ENCODE data around the gene ARHGDIB.
A peak's percentile ranks its signal among the peaks of the same experiment; 100 is the strongest.

ARHGDIB gene

DNA sequence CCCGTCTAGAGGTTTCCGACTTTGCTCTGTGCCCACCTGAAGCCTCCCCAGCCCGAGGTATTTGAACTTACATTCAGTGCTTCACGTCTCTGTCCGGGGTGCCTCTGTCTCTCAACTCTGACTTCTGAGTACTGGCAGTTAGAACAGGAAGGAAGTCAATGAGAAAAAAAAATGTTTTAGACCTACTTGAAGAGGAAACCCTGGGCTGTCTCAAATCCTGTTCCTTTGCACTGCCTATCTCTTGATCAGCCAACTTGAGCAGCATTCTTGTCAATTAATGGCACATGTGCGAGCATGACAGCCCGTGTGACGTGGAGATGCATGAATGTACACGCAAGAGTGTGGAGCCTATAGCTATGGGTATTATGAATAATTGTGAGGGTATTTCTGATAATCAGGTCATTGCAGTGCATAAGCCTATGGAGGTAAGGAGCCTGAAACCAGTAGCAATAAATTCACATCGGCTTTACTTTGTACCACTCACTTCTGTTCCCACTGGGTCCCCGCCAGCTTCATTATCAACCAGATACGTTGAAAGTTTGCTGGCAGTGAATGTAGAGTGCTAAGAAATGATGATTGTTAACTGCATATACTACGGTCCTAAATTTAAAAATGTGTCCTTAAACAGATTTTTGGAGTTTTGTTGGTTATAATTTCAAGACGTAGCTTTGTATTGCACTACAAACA is at the start of gene ARHGDIB:
ARHGDIB (minus strand) TSS at position 136 of the 687 bp plus-strand sequence. CDS start 10,889 bp downstream, outside the sequence.
- DNase-seq (ENCODE audit: low read depth in 3 of 3, low spot score in 1 of 3), result peak in 2 of 3 donors; percentile 49 to 56

DNA sequence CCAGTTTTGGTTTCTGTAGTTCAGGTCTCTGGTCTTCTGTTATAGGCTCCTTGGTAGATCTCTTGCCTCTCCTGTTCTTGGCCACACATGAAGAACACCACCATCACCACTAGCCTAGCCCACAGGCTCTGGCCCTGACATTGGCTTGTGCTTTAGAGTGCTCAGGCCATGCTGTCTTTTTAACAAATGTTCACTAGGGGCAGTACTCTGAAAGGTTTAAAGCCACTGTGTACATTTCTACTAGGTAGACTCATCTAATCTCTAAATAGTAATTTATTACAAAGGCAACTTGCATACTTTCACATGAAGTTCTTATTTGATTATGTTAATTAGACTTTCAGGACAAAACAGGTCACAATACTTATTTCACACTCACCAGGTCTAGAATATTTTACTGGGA is 49.8 kb upstream of the ARHGDIB start:
- DNase-seq (ENCODE audit: low read depth in 3 of 3, low spot score in 1 of 3), result no peak

DNA sequence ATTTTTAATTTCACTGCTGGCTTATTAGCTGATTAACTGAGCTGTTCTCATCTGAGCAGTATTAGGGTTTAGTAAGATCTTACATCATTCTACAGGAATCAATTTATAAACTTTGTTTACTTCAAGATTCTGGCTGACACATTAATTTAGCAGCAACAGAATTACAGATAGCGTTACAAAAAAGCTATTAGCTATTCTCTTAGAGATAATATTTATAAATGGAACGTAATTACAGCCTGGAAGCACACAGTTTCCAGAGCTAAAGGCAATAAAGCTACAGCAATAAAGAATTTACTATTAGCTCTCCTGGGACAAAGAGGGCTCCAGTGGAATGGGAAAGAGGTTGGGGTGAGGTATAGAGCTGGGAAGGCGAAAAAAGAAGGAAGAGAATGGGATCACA is 46.1 kb upstream of the ARHGDIB start:
- DNase-seq (ENCODE audit: low read depth in 3 of 3, low spot score in 1 of 3), result no peak

DNA sequence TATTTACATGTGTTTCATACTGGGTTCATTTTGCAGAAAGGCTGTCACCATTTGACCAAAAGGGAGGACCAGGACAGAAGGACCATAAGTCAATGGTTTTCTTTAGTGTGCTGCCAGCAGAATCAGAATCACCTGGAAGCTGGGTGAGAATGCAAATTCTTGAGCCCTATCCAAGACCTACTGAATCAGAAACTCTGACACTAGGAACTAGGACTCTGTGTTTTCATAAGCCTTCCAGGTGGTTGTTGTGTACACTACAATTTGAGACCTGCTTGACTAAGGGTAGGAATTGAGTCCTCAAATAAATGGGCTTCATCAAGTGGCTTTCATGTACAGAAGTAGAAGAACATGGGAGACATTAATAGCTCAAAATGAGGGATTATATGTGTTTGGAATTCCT is 43.7 kb upstream of the ARHGDIB start:
- no peak for DNase-seq (ENCODE audit: low read depth in 3 of 3, low spot score in 1 of 3)

DNA sequence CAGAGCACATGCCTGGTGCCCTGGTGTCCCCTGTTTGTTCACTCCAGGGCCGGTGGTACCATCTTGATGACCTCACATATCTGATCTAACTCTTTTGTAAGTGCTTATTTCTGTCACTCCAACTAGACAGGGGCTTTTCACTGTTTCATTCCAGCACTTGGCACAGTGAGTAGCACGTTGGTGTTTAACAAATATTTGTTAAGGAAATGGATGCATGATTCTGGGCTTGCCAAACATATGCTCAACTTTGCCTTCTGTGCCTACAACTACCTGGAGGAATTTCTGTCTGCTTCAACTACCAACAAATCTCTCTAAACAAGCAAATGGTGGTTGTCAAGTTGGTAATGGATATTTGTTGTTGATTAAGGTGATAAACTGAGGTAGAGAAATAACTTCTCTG is 43.0 kb upstream of the ARHGDIB start:
- no peak for DNase-seq (ENCODE audit: low read depth in 3 of 3, low spot score in 1 of 3)

DNA sequence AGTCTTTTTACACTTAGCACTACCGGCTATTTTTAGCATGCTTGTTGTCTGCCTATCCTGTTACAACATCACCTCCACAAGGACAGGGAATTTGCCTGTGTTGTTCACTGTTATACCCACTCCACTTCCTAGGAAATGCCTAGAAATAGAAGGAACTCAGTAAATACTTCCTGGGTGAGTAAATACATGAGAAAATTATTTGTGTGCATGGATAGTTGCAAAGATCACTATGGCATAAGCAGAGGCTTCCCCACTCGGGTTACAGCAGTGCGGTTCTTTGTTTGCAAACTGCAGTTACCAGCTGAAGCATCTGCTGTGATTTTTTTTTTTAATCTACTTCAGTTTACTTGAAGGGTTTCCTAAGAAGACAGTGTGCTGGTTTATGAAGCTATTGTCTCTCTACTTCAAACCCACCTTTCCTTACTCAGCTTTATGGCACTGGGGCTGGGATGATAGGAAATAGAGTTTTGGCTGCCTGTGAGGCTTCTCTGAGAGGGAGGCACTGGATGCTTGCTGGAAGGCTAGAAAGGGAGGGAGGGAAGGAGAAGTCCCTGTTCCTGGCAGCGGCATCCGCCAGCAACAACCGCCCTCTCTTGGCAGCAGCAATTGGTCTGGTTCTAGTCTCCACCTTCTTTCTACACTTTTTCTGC is 40.5 kb upstream of the ARHGDIB start:
- no peak for DNase-seq (ENCODE audit: low read depth in 3 of 3, low spot score in 1 of 3)

DNA sequence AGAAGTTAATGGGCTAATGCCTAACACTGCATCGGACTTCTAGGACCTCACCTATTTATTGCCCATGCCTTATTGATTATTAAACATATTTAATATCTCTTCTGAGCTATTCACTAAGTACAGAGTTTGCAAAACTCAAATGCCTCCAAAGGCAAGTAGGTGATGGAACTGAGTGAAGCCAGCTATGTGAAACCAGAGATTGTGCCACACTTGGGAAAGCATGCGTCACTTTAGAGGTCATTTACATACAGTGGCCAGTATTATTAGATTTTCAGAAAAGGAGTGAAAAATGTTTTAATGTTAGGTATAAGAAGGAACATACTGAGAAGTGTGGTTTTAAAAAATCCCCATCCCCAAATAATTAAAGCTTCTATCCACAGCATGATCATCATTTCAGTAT is 39.2 kb upstream of the ARHGDIB start:
- no peak for DNase-seq (ENCODE audit: low read depth in 3 of 3, low spot score in 1 of 3)

DNA sequence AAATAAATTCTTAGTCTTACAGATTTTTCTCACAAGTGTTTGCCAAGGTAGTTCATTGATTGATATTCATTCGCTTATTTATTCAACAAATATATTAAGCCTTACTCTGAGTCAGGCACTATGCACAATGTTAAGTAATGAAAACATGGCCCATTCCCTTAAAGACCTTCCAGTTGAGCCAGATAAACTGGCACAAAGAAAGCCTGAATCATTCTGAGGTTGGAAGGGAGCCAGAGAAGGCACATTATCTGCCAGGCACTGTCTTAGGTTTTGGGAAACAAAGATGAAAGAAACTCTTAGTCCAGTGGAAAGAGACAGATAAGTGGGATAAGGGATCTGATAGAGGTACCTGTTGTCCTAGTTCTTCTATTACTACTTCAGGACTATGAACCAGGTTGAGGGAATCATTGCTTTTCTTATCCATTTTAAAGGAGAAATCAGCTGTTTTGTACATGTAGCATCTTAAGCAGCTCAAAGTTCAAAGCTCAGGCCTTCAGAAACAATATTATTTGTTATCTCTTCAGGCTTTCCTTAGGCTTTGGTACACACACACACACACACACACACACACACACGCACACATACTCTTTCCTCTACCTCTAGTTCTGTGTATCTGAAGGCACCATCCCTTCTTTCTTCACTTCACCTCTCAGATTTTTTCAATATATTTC is 38.4 kb upstream of the ARHGDIB start:
- DNase-seq (ENCODE audit: low read depth in 3 of 3, low spot score in 1 of 3), result no peak

DNA sequence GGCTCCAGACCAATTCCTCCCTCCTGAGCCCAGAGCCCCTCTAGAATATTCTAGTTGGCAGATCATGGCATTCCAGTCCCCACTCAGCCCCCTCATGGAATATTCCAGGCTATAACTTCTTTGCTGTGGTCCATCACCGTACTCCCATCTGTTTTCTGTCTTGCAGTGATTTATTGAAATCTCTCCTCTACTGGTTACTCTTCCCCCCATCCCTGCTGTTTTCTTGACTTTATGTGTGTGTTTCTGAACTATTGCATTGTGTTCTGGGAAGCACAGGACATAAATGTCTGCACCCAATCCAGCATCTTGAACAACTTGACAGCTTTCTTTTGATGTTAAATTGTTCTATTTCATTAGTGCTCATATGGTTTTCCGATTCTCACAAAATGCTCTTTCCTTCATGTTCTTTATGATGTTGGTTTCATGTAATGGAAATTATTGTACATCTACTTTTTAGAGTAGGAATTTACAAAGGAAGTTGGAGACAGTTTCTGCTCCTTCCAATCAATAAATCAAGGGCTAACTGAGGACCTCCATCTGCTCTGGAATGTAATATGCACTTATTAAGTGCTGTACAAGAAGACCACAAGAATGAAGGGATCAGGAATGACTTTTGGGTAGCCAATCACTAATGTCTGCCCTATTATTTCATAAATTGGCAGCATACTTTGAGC is 37.8 kb upstream of the ARHGDIB start:
- no peak for DNase-seq (ENCODE audit: low read depth in 3 of 3, low spot score in 1 of 3)

DNA sequence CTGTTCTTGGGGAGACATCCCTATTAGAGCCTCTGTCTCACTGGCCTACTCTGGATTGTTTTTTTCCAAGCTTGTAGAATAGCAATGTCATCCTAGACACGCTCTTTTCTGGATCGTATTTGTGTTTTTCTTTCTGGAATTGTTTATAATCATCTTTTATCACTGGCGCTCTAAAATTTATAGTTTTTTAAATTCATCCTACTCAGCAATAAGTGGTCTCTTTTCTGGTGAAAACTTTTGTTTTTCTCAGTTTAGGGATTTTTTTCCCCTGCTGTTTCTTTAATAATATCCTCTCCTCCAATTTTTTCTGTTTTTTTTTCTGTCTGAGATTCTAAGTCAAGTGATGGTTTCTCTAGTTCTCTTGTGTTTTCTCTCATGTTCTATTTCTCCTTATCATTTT is 36.6 kb upstream of the ARHGDIB start:
- no peak for DNase-seq (ENCODE audit: low read depth in 3 of 3, low spot score in 1 of 3)

DNA sequence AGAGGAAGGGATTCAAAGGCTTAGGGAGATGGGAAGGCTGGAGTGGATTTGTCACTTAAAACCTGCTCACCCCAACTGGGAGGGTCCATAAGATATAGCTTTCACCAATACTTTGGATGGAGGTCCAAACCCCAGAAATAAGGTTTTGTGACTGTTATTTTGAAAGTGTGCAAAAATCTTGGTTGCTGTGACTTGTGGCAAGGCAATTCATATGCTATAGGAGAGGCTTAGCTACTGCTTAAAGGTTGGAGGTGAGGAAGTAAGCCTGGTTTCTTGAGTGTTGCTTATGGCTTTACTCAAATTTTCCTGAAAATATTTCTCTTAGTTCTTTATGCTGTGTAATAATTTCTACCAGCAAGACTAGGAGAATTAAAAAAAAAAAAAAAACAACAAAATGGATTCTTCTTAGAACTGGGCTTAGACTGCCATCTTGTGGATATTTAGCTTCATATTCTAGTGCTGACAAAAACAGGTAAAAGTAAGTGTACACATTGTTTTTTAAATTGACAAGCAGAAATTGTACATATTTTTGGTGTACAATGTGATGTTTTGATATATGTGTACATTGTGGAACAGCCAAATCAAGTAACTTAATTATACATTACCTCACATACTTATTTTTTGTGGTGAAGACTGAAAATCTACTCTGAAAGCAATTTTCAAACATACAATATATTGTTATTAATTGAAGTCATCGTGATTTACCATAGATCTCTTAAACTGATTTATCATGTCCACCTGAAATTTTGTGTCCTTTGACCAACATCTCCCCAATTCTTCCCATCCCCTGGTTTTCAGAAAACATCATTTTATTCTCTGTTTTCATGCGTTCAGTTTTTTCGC is 34.4 kb upstream of the ARHGDIB start:
- DNase-seq (ENCODE audit: low read depth in 3 of 3, low spot score in 1 of 3), result no peak

DNA sequence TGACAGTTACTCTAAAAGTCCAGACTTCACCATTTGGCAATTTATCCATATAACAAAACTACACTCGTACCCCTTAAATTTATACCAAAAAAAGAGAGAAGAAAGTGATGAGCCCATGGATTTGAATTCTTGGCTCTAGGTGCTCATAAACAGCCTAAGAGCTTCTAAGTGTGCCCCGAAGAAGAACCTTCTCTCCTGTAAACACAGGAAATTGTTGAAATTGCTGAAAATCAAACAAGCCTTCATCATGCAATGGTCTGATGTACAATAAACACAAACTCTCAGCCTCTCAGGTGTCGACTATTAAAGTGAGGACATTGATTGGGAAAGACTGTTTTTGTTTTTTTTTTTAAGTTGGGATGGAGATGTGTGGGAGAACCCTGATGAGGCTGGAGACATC is 33.2 kb upstream of the ARHGDIB start:
- DNase-seq (ENCODE audit: low read depth in 3 of 3, low spot score in 1 of 3), result no peak

DNA sequence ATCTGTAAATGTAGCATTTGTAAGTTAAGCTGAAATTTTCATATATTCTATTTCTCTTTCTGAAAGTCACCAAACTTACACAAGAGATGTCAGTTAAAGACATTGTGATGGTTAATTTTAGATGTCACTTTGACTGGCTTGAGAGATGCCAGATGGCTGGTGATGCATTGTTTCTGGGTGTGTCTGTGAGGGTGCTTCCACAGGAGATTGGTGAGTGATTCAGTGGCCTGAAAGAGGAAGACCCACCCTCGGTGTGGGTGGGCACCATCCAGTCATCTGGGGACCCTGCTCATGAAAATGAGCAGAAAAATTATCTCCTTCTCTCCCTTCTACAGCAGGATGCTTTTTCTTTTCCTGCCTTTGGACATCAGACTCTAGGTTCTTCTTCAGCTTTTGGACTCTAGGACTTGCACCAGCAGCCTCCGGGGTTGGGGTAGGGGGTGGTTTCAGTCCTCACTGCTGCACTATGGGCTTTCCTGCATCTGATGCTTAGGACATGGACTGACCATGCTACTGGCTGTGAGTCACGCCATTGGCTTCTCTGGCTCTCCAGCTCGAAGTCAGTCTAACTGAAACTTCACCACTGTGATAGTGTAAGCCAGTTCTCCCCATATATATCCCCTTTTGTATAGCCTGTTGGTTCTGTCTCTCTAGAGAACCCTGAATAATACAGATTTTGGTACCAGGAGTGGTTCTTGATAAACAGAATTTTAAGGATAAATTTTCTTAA is 32.3 kb upstream of the ARHGDIB start:
- DNase-seq (ENCODE audit: low read depth in 3 of 3, low spot score in 1 of 3), result no peak

DNA sequence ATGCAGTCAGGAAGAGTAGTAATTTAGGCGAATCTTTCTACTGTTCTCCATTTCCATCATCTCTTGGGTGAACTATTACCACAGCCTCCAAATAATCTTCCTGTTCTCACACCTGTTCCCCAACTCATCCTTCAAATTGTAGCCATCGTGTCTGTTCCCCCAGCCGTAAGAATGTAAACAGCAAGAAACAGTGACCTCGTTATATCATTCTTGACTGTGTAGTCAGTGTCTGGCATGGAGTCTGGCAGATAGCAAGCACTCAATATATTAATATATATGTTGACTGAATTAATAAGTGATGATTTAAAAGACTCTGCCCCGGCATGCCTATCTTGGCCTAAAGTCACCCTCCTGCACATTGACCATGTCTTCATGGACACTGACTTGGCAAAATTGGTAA is 31.7 kb upstream of the ARHGDIB start:
- DNase-seq (ENCODE audit: low read depth in 3 of 3, low spot score in 1 of 3), result no peak

DNA sequence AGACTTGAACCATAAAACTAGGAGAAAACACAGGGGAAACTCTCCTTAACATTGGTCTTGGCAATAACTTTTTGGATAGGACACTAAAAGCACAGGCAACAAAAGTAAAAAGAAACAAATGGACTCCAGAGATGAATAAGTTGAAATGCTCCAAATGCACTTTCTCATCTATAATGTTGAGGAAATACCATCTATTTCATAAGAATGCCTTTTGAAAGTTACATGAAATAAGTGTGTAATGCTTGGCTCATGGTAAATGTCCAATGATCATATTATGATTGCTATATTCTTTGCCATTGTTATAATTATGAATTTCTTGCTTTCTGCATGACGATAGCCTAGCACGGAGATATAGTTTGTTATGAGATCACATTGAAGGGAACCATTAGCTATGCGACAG is 31.3 kb upstream of the ARHGDIB start:
- DNase-seq (ENCODE audit: low read depth in 3 of 3, low spot score in 1 of 3), result no peak

DNA sequence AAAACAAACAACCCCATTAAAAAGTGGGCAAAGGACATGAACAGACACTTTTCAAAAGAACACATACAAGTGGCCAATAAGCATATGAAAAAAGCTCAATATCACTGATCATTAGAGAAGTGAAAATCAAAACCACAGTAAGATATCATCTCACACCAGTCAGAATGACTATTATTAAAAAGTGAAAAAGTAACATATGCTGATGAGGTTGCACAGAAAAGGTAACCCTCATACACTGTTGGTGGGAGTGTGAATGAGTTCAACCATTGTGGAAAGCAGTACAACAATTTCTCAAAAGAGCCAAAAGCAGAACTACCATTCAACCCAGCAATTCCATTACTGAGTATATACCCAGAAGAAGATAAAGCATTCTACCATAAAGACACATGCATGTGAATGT is 29.7 kb upstream of the ARHGDIB start:
- DNase-seq (ENCODE audit: low read depth in 3 of 3, low spot score in 1 of 3), result no peak

DNA sequence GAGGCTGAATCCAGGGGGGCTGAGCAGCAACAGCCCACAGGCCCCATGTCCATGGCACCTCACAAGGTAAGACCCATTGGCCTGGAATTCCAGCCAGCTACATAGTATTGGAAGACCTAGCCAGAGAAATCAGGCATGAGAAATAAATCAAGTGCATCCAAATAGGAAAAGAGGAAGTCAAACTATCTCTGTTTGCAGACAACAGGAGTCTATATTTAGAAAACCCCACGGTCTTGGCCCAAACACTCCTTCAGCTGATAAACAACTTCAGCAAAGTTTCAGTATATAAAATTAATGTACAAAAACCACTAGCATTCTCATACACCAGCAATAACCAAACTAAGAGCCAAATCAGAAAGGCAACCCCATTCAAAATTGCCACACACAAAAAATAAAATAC is 28.4 kb upstream of the ARHGDIB start:
- no peak for DNase-seq (ENCODE audit: low read depth in 3 of 3, low spot score in 1 of 3)

DNA sequence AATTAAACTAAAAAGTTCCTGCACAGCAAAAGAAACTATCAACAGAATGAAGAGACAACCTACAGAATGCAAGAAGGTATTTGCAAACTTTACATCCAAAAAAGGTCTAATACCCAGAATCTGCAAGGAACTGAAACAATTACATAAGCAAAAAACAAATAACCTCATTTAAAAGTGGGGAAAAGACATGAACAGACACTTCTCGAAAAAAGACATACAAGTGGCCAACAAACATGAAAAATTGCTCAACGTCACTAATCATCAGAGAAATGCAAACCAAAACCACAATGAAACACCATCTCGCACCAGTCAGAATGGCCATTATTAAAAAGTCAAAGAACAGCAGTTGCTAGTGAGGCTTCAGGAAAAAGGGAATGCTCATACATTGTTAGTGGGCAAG is 26.6 kb upstream of the ARHGDIB start:
- DNase-seq (ENCODE audit: low read depth in 3 of 3, low spot score in 1 of 3), result no peak

DNA sequence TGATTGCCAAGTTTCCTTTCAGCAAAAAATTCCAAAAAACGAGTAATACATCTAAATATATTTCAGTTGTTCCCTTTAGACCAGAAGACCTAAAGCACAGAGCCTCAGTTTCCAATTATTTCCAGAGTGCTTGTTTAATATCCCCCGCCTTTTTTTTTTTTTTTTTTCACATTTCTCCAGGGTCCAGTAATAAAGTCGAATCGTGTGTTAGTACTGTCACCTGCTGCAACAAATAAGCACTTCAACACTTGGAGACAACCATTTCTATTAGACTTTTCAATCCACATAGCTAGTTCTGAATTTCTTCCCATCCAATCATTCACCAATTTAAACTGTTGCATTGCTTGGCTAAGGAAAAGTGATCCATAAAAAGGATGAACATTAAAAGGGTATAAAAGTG is 25.0 kb upstream of the ARHGDIB start:
- DNase-seq (ENCODE audit: low read depth in 3 of 3, low spot score in 1 of 3), result no peak

DNA sequence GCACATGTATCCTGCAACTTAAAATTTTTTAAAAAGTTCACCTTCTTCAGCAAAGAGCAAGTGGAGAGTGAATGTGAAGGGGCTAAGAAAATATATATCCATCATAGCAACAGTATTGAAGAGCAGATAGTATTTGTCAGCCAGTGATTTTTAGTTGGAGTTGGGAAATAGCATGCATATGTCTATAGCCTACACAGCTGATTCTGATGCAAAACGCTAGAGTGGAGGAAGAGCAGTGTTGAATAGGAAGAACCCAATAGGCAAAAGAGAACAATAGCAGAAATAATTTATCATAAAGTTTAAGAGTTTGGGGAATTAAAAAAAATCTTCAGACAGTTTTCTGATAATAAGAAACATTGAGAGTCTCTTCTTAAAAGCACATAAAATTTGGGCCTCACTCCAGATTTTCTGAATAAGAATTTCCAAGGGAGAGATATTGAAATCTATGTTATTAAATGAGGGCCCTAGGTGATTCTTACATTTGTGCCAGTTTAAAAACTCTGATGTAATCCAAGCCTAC is 23.4 kb upstream of the ARHGDIB start:
- no peak for DNase-seq (ENCODE audit: low read depth in 3 of 3, low spot score in 1 of 3)
